ENCODE results near the gene CUL2. TPM values are rescaled to one million over a fixed set of nuclear protein-coding genes. Genes with fewer than 3 reads are reported as not detected.

The CUL2 gene
- total RNA-seq, 1 donor from 2014 or later, result 34.3 TPM

DNA sequence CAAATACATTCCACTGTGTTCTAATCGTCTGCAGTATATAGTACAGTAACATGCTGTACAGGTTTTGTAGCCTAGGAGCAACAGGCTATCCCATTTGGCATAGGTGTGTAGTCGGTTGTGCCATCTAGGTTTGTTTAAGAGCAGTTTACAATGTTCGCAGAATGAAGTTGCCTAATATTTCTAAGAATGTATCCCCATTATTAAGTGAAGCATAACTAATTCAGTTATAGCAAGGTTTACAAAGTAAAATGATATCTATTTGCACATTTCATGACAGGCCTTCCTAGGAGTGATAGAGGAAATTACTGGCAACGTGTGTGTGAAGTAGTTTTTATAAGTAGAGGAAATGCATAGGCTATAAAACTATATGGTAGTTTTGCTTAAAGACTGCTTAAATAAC is 40.5 kb upstream of the CUL2 start:
- no peaks in the 10 kb centered on the region for H3K36me3 Mint-ChIP-seq (ENCODE audit: unreplicated experiment)
- peaks cover 25% of the 10 kb centered on the region for H3K4me1 Mint-ChIP-seq (ENCODE audit: unreplicated experiment)
- DNase-seq (ENCODE audit: extremely low spot score, unreplicated experiment), result no peak
- TF ChIP-seq, protein P1, sequence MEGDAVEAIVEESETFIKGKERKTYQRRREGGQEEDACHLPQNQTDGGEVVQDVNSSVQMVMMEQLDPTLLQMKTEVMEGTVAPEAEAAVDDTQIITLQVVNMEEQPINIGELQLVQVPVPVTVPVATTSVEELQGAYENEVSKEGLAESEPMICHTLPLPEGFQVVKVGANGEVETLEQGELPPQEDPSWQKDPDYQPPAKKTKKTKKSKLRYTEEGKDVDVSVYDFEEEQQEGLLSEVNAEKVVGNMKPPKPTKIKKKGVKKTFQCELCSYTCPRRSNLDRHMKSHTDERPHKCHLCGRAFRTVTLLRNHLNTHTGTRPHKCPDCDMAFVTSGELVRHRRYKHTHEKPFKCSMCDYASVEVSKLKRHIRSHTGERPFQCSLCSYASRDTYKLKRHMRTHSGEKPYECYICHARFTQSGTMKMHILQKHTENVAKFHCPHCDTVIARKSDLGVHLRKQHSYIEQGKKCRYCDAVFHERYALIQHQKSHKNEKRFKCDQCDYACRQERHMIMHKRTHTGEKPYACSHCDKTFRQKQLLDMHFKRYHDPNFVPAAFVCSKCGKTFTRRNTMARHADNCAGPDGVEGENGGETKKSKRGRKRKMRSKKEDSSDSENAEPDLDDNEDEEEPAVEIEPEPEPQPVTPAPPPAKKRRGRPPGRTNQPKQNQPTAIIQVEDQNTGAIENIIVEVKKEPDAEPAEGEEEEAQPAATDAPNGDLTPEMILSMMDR (IDR thresholded peaks at IDR 0.05), result no peak
- no peak overlapping the region for H3K27ac Mint-ChIP-seq (ENCODE audit: unreplicated experiment)
- no peaks in the 10 kb centered on the region for H3K27me3 Mint-ChIP-seq (ENCODE audit: unreplicated experiment)
- H3K9me3 Mint-ChIP-seq (ENCODE audit: unreplicated experiment), result no peaks in the 10 kb centered on the region
- H3K4me3 Mint-ChIP-seq (ENCODE audit: unreplicated experiment), result no peak overlapping the region

DNA sequence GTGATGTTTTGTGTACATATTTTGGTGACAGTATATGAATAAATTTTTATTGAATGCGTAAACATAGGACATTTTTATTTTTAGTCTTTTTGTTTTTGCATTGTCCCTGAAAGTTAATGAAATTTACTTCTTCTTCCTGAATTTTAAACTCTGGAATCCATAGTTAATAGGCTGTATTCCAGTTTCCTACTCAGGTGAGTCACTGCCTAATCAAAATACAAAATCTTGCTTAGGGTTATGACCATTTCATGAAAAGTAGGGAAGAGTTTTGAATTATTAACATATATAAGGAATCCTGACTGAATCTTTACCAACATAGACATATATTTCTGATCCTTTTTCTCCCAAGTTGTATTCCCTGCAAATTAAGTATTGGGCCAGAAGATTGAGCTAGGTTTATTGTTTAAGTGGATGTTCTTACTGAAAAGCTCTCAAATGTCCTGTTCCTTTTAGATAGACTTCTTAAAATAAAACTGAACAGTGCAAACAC is 39.1 kb upstream of the CUL2 start:
- no peaks in the 10 kb centered on the region for H3K9me3 Mint-ChIP-seq (ENCODE audit: unreplicated experiment)
- peaks cover 24% of the 10 kb centered on the region for H3K4me1 Mint-ChIP-seq (ENCODE audit: unreplicated experiment)
- H3K4me3 Mint-ChIP-seq (ENCODE audit: unreplicated experiment), result peak overlapping the region; percentile 89
- no peak for DNase-seq (ENCODE audit: extremely low spot score, unreplicated experiment)
- H3K36me3 Mint-ChIP-seq (ENCODE audit: unreplicated experiment), result no peaks in the 10 kb centered on the region
- H3K27me3 Mint-ChIP-seq (ENCODE audit: unreplicated experiment), result no peaks in the 10 kb centered on the region
- TF ChIP-seq, protein P1 (IDR thresholded peaks at IDR 0.05), result no peak
- peak overlapping the region; percentile 4 for H3K27ac Mint-ChIP-seq (ENCODE audit: unreplicated experiment)

DNA sequence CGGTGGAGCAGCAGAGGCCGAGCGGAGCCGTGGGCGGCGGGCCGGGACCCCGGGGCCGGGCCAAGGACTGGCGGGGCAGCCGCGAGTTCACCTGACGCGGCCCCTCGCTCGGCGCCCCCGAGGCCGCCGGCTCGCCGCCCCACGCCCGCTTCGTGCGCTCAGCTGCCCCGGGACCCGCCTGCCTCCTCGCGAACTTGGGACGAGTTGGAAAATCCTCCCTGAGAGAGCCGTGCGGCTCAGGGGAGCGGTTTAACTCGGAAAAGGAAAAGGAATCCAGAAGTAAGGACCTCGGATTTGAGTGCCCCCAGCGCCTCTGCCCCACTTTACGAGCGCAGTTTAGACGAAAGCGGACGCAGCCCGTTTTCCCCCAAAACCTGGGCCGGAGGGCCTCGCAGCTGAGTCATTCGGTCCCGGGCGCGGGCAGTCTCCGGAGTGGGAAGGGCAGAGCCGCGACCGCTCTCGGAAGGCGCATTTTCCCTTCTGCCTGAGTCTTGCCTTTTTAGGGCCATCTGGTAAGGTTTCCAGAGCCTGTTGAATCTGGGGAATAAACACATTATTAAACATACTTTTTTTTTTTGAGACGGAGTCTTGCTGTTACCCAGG is 37.2 kb upstream of the CUL2 start:
- Mint-ChIP-seq H3K4me3 (ENCODE audit: unreplicated experiment) (peak overlapping the region; percentile 89), H3K27ac (ENCODE audit: unreplicated experiment) (peak overlapping the region; percentile 96), H3K9me3 (ENCODE audit: unreplicated experiment) (no peaks in the 10 kb centered on the region), H3K36me3 (ENCODE audit: unreplicated experiment) (no peaks in the 10 kb centered on the region), H3K4me1 (ENCODE audit: unreplicated experiment) (peaks cover 24% of the 10 kb centered on the region), H3K27me3 (ENCODE audit: unreplicated experiment) (no peaks in the 10 kb centered on the region)
- DNase-seq (ENCODE audit: extremely low spot score, unreplicated experiment), result peak; percentile 89
- TF ChIP-seq, protein P1 (IDR thresholded peaks at IDR 0.05), result no peak

DNA sequence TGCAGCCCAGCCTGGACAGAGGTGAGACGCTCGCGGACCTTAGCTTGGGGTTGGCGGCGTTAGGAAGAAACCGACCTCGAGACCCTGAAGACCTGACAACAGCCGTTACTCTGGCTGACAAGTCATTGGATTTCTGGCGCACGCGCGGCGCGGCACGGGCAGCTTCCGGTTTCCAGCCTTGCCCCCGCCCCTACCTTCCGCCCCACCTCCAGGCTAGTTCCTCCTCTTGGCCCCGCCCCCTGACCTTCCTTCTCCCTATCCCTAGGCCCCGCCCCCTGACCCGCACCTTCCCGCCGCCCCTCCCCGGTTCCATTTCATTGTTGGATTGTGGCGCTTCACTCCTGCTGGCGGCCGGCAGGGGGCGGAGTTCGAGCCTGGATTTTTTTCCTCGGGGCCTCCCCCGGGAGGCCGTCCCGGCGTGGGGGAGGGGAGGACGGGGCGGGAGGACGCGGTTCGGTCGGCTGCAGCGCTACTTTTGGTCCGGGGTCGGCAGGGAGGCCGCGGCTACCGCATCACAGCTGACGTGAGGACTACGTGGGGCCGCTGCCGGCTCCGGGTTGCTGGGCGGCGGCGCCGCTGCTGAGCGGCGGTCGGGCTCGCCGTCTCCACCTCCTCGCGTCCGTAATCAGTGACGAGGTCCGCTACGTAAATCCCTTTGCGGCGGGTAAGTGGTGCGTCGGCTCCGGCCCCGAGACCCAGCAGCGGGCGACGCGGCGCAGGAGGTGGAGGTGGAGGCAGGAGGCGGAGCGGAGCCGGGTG is 36.6 kb upstream of the CUL2 start, which contains the start of gene CREM:
TSS of gene CREM (plus strand) at position 317 of the 759 bp plus-strand sequence. CDS start 10,990 bp downstream, outside the sequence.
- Mint-ChIP-seq H3K4me1 (ENCODE audit: unreplicated experiment) (peaks cover 22% of the 10 kb centered on the region), H3K27me3 (ENCODE audit: unreplicated experiment) (no peaks in the 10 kb centered on the region), H3K9me3 (ENCODE audit: unreplicated experiment) (no peaks in the 10 kb centered on the region), H3K4me3 (ENCODE audit: unreplicated experiment) (peak within 1 kb of the TSS; percentile 89), H3K36me3 (ENCODE audit: unreplicated experiment) (no peaks in the 10 kb centered on the region), H3K27ac (ENCODE audit: unreplicated experiment) (peak within 1 kb of the TSS; percentile 96)
- TF ChIP-seq, protein P1 (IDR thresholded peaks at IDR 0.05), result peak; percentile 89
- peak; percentile 98 for DNase-seq (ENCODE audit: extremely low spot score, unreplicated experiment)

DNA sequence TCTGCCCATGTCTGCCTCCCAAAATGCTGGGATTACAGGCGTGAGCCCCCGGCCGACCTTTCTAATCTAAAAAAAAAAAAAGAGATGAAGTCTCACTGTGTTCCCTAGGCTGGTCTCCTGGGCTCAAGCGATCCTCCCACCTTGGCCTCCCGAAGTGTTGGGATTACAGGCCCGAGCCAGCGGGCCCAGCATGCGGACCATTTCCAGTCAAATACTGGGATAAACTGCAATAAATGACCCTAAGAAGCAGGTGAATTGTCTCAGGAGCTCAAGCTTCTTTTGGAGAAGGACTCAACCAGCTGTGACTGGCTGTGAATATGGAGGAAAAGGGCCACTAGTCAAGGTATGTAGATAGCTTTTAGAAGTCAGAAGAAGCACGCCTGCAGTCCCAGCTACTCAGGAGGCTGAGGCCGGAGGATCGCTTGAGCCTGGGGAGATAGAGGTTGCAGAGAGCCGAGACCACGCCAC is 36.0 kb upstream of the CUL2 start:
- H3K9me3 Mint-ChIP-seq (ENCODE audit: unreplicated experiment), result no peaks in the 10 kb centered on the region
- DNase-seq (ENCODE audit: extremely low spot score, unreplicated experiment), result no peak
- H3K4me3 Mint-ChIP-seq (ENCODE audit: unreplicated experiment), result peak overlapping the region; percentile 79
- TF ChIP-seq, protein P1 (IDR thresholded peaks at IDR 0.05), result no peak
- peaks cover 22% of the 10 kb centered on the region for H3K4me1 Mint-ChIP-seq (ENCODE audit: unreplicated experiment)
- peak overlapping the region; percentile 84 for H3K27ac Mint-ChIP-seq (ENCODE audit: unreplicated experiment)
- H3K36me3 Mint-ChIP-seq (ENCODE audit: unreplicated experiment), result no peaks in the 10 kb centered on the region
- H3K27me3 Mint-ChIP-seq (ENCODE audit: unreplicated experiment), result no peaks in the 10 kb centered on the region

Measured in osteocyte (in vitro differentiated cells).